Stimulated activated CD4-positive, alpha-beta T cell treated with anti-CD3 and anti-CD28 coated beads, Interleukin-2, amount 100 ng/mL, for 48 hours (primary cell): ENCODE results near the gene CDK3.

Experiments
- DNase-seq, 2 donors: peaks; one replicate each; pipeline ENCODE4 v3.0.0-alpha.2; 2020

CDK3 gene

GRCh38 chr17:75994802-75995370 is 5.8 kb upstream of the CDK3 start:
- no peak for DNase-seq

GRCh38 chr17:75995385-75995925 is 5.2 kb upstream of the CDK3 start:
- DNase-seq, result no peak

GRCh38 chr17:75996665-75997590 is 3.7 kb upstream of the CDK3 start:
- no peak for DNase-seq

GRCh38 chr17:75998327-75998795 is 2.3 kb upstream of the CDK3 start:
- DNase-seq, result no peak

GRCh38 chr17:76000016-76000754 is 470 bp upstream of the CDK3 start:
- peak; percentile 75 to 76 for DNase-seq

- DNase-seq, result no peak
These were observed 1.4 kb downstream of the CDK3 start for GRCh38 chr17:76002100-76002499.

GRCh38 chr17:76003915-76004314 is 3.3 kb downstream of the CDK3 start:
- no peak for DNase-seq

GRCh38 chr17:76004750-76005262 is 4.2 kb downstream of the CDK3 start:
- no peak for DNase-seq

GRCh38 chr17:76005263-76006149 is 4.9 kb downstream of the CDK3 start:
- peak; percentile 91 to 92 for DNase-seq

- no peak for DNase-seq
These were observed 6.6 kb downstream of the CDK3 start for GRCh38 chr17:76007131-76007849.

- no peak for DNase-seq
These were observed 7.2 kb downstream of the CDK3 start for GRCh38 chr17:76007850-76008165.

- DNase-seq, result no peak
These were observed 7.6 kb downstream of the CDK3 start for GRCh38 chr17:76008208-76008607.

GRCh38 chr17:76008630-76009425 is 8.2 kb downstream of the CDK3 start:
- DNase-seq, result no peak

GRCh38 chr17:76009447-76009846 is 8.8 kb downstream of the CDK3 start:
- no peak for DNase-seq

GRCh38 chr17:76009969-76010661 is 9.5 kb downstream of the CDK3 start:
- DNase-seq, result no peak

GRCh38 chr17:76011951-76012350 is 11.3 kb downstream of the CDK3 start:
- no peak for DNase-seq

- no peak for DNase-seq
These were observed 12.8 kb downstream of the CDK3 start for GRCh38 chr17:76013377-76013932.

GRCh38 chr17:76014100-76014924 is 13.7 kb downstream of the CDK3 start:
- peak; percentile 75 to 79 for DNase-seq

GRCh38 chr17:76014925-76015261 is 14.2 kb downstream of the CDK3 start:
- no peak for DNase-seq
